GM12872 (cell line): Measurements from ENCODE around the gene PLEKHG3.

Experiments used
- TF ChIP-seq, protein P1 (sequence below): IDR thresholded peaks from 3 replicates; pipeline ENCODE4 v1.5.1; 2011; ENCODE audit warnings: low read depth, mild to moderate bottlenecking, low read length, moderate library complexity; ENCODE audit not compliant: insufficient read depth

The PLEKHG3 gene

DNA sequence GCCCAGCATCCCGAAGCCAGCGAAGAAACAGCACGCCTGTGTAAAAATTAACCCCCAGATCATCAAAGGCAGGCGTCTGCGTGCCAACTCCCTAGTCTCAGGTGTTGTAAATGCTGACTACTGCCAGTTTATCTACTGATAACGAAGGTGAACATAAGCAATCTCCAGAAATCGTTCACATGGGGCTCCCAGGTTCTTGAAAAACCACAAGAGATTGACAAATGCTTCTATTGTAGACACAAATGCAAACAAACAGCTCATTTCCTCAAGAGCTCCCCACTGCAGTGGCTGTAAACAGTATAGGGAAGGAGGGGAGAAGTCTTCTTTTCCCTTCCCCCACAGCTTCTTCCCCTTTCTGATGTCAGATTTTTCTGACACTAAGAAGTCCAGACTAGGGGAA is 5.3 kb upstream of the PLEKHG3 start:
- TF ChIP-seq, protein P1, sequence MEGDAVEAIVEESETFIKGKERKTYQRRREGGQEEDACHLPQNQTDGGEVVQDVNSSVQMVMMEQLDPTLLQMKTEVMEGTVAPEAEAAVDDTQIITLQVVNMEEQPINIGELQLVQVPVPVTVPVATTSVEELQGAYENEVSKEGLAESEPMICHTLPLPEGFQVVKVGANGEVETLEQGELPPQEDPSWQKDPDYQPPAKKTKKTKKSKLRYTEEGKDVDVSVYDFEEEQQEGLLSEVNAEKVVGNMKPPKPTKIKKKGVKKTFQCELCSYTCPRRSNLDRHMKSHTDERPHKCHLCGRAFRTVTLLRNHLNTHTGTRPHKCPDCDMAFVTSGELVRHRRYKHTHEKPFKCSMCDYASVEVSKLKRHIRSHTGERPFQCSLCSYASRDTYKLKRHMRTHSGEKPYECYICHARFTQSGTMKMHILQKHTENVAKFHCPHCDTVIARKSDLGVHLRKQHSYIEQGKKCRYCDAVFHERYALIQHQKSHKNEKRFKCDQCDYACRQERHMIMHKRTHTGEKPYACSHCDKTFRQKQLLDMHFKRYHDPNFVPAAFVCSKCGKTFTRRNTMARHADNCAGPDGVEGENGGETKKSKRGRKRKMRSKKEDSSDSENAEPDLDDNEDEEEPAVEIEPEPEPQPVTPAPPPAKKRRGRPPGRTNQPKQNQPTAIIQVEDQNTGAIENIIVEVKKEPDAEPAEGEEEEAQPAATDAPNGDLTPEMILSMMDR = no peak

DNA sequence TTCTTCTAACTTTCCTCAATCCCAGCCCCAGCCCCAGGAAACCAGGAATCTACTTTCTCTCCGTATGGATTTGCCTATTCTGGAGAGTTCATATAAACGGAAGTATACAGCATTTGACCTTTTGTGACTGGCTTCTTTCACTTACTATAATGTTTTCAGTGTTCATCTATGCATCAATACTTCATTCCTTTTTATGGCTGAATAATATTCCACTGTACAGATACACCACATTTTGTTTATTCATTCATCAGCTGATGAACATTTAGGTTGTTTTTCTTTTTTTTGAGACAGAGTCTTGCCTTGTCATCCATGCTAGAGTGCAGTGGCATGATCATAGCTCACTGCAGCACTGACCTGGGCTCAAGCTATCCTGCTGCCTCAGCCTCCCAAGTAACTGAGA is 3.9 kb upstream of the PLEKHG3 start:
- TF ChIP-seq, protein P1 = no peak

DNA sequence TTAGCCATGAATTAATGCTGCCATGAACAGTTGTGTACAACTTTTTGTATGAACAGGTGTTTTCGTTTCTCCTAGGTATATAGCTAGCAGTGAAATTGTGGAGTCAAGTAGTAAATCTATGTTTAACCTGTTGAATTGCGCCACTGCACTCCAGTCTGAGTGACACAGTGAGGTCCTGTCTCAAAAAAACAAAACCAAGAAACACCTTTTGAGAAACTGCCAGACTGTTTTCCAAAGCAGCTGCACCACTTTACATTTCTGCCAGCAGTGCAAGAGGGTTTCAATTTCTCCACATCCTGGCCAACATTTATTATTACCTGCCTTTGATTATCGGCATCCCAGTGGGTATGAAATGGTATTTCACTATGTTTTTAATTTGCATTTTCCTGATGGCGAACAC is 3.3 kb upstream of the PLEKHG3 start:
- TF ChIP-seq, protein P1 = no peak

DNA sequence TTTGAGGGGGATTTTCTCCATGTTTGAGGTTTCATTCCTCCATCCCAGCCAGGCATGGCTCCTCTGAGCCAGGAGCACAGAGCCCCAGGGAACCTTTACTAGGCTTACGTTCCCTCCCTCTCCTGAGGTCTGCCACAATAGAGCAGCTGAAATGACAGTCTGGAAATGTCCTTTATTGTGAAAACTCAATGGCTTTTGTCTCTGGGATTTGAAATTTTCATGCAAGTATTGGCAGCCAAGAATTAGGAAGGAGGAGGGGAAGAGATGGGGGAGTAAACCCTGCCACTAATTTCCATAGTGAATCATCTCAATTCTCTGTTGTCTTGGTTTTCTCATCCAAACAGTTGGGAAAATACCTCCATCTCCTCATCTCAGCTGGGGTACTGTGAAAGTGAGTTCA is 2.6 kb upstream of the PLEKHG3 start:
- TF ChIP-seq, protein P1 = no peak

DNA sequence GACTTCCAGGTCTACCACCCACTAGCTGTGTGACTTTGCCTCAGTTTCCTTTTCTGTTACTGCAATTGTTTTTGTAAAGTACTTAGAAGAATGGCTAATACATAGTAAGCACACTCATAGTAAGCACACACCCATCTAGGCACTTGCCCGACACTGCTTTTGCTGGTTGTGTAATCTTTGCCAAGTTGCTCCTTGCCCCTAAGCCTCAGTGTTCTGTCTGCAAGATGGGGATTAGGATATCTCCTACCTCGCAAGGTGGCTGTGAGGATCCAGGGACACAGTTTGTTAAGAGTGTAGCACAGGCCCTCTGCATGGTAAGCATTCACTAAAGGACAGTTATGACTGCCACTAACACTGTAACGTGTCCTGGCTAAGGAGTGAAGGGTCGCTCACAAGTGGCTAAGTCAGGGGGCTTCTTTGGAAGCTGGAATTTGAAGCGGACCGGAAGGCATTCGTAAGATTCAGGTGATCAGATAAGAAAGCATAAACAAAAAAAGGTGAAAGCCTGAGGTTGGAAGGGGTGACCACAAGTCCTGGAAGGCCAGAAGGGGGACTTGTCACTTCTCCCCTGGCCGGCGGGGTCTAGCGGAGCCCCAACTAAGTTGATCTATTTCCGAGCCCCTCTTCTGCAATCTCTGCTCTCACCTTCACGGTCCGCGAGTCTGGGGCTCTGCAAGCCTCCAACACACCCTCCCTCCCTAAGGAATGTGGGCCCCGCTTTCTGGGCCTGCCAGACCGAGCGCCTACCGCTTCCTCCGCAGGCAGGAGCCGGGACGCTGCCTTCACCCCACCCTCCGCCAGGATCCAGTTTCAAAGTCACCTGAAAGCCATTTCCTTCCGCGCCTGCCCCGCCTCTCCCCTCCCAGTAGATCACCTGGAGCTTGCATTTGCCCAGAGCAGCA is 1.5 kb upstream of the PLEKHG3 start:
- TF ChIP-seq, protein P1 = no peak

DNA sequence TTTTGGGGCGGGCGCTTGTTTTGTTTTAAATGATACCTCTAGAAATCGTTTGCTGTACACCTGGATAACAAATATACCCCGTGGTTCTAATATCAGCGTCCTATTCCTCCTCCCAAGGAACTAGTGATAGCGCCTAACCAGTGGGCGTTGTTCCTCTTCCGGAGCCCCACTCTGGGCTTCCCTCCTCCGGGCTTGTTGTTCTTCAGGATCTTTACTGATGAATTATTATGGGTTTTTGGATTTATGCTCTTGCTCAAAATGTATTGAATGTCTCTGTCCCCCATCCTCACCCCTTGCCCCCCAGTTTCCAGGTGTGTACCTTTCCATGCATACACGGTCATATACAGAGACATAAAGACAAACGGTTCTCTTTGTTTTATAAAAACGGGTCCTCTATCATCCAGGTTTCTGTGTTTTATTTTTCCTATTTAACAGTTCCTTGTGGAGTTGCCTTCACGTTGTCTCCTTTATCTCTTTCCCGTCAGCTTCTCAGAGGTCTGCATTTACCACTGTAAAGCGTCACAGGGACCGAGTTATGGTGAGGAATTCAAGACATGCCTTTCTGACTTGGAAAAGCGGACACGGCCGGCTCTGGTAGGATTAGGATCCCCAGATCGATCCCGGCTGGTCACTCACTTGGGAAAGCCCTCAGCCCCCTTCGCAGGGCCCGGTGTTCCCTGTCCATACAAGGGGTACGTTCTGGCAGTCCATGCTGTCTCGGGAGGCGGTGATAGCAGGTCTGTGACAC is 655 bp upstream of the PLEKHG3 start:
- TF ChIP-seq, protein P1 = no peak

DNA sequence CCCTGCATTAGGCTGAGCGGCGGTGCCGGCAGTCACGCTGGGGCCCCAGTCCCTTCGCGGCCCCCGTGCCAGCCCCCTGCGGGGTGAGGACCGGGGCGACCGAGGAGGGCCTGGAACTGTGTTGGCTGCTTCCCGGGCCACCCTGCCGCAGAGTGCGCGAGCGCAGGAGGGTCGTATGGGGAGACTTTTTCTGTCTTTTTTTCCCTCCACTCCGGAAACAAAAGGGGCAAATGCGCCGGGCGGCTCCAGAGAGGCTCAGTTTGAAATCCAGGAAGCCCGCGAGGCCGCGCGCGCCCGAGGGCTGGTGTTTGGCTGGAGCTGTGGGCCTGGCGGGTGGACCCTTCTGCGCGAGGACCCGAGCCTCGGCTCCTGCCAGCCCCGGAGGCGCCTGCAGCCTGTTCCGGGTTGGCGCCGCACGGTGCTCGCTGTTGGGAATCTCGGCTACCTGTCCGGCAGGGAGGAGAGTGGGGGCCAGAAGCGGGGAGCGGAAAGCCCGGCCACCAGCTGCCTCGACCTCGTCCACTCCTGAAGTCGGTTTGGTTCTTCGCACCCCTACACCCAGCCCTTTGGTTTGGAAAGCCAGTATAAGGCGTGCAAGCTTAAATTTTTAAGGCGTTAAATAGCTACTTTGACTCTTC is 638 bp downstream of the PLEKHG3 start:
- TF ChIP-seq, protein P1 = no peak
